K562 (cell line): Measurements from ENCODE around the gene SYCP3. TPM values are rescaled to one million over a fixed set of nuclear protein-coding genes. Genes with fewer than 3 reads are reported as not detected.

Experiments
- ATAC-seq: fragments of 200-7000 bp; cut with Tn5 transposase; 3 replicates; pipeline ENCODE4 v1.9.1; 2020; ENCODE audit warnings: moderate library complexity
- BruUV-seq: library from RNA; stranded (reverse); fragments of 400-500 nt; replicated peaks from 2 replicates; lab custom pipeline; 2021; lab: Mats Ljungman, UMichigan
- CTCF ChIA-PET: fragments of 300-600 bp; formaldehyde crosslinking; extraction: SDS; loops from one replicate; lab custom pipeline; 2021; ENCODE audit warnings: low intra/inter-chr PET ratio; lab: Yijun Ruan, JAX
- POLR2A ChIA-PET: fragments of 300-600, 350-650 bp; sonication (Branson Sonifier 250); formaldehyde crosslinking; extraction: SDS; loops from one replicate; lab custom pipeline; 2021; ENCODE audit warnings: antibody characterized with exemption, inconsistent platforms; lab: Yijun Ruan, JAX
- DNase-seq, 4 experiments: peaks; one replicate each; pipeline versions ENCODE4 v3.0.0 to v3.0.0-alpha.2; 2011 to 2018; ENCODE audit warnings: low spot score in 3 of 4, mixed read lengths in 3 of 4; ENCODE audit errors: extremely low read depth in 1 of 4
- FAIRE-seq: peaks from 2 replicates; lab custom pipeline; 2011; peaks lifted over from hg19 to GRCh38; lab: Jason Lieb, UNC
- H2AFZ ChIP-seq: 2 replicates; pipeline ENCODE4 v1.6.0; 2011; ENCODE audit warnings: low read depth, low read length, control low read depth, inconsistent platforms
- H3K27ac ChIP-seq: fragments of 200-600 bp; 3 replicates; pipeline ENCODE4 v1.8.0; 2011; ENCODE audit warnings: low read depth, mild to moderate bottlenecking, control low read depth, inconsistent platforms, low read length, moderate library complexity, mixed read lengths; ENCODE audit errors: extremely low read depth
- H3K27me3 ChIP-seq, 2 experiments: fragments of 300-600 bp in 1 of 2; 2 replicates in 1 of 2; 3 replicates in 1 of 2; pipeline versions ENCODE4 v1.6.0 to v1.8.0; 2011; ENCODE audit warnings: inconsistent platforms in 2 of 2, low read length in 2 of 2, mild to moderate bottlenecking in 1 of 2, mixed read lengths in 1 of 2, moderate library complexity in 1 of 2; ENCODE audit not compliant: control insufficient read depth in 2 of 2, insufficient read depth in 2 of 2
- H3K36me3 ChIP-seq: fragments of 300-600 bp; 3 replicates; pipeline ENCODE4 v1.8.0; 2011; ENCODE audit warnings: mild to moderate bottlenecking, low read length, inconsistent platforms; ENCODE audit not compliant: control insufficient read depth, insufficient read depth
- H3K4me1 ChIP-seq, 2 experiments: fragments of 200-600 bp in 1 of 2; replicated peaks in 1 of 2; 2 replicates in 1 of 2; 3 replicates in 1 of 2; pipeline versions ENCODE4 v1.5.1 to v1.8.0; 2011; ENCODE audit warnings: inconsistent platforms in 2 of 2, low read length in 2 of 2, mild to moderate bottlenecking in 1 of 2, mixed read lengths in 1 of 2, moderate library complexity in 1 of 2; ENCODE audit not compliant: control insufficient read depth in 2 of 2, insufficient read depth in 2 of 2
- H3K4me2 ChIP-seq: 2 replicates; pipeline ENCODE4 v1.6.1; 2011; ENCODE audit warnings: low read length, control low read depth, inconsistent platforms, mixed read lengths; ENCODE audit not compliant: insufficient read depth
- H3K4me3 ChIP-seq: fragments of 200-600 bp; sonication (generic), shearing (Covaris generic); 2 replicates; pipeline ENCODE4 v1.5.1; 2016; ENCODE audit warnings: control low read depth, inconsistent platforms
- H3K79me2 ChIP-seq: fragments of 200-600 bp; 3 replicates; pipeline ENCODE4 v1.8.0; 2011; ENCODE audit warnings: low read length, inconsistent platforms; ENCODE audit not compliant: control insufficient read depth, insufficient read depth
- H3K9ac ChIP-seq, 2 experiments: 2 replicates each; pipeline versions ENCODE4 v1.6.0 to v1.6.1; 2011; ENCODE audit warnings: low read depth in 2 of 2, low read length in 2 of 2, control low read depth in 1 of 2, inconsistent platforms in 1 of 2, mild to moderate bottlenecking in 1 of 2, mixed read lengths in 1 of 2; ENCODE audit not compliant: insufficient read depth in 1 of 2
- H3K9me1 ChIP-seq: one replicate; pipeline ENCODE4 v1.6.0; 2011; ENCODE audit warnings: inconsistent platforms, mild to moderate bottlenecking, low read length, moderate library complexity; ENCODE audit not compliant: control insufficient read depth, insufficient read depth
- H3K9me3 ChIP-seq: replicated peaks from 2 replicates; pipeline ENCODE4 v1.5.1; 2011; ENCODE audit warnings: low read depth, low read length, inconsistent platforms; ENCODE audit not compliant: control insufficient read depth, insufficient read depth
- H4K20me1 ChIP-seq: replicated peaks from 2 replicates; pipeline ENCODE4 v1.6.1; 2011; ENCODE audit warnings: low read length, inconsistent platforms, mixed read lengths; ENCODE audit not compliant: control insufficient read depth, insufficient read depth
- CBX1 ChIP-seq: sonication (generic); IDR thresholded peaks from 2 replicates; pipeline ENCODE4 v1.6.1; 2016; ENCODE audit warnings: antibody characterized with exemption, low read depth, mild to moderate bottlenecking
- CGGBP1 ChIP-seq: fragments of 250-450 bp; sonication (Bioruptor Pico); IDR thresholded peaks from 2 replicates; pipeline ENCODE4 v1.9.0; 2021; ENCODE audit warnings: mild to moderate bottlenecking
- CSDE1 ChIP-seq, 2 experiments: fragments of 450-650 bp; IDR thresholded peaks; 2 replicates each; pipeline ENCODE4 v1.6.1; 2016; ENCODE audit warnings: mild to moderate bottlenecking in 1 of 2
- FOSL1 ChIP-seq: fragments of 200-800 bp; sonication (Bioruptor generic); conservative IDR thresholded peaks from 2 replicates; pipeline ENCODE4 v1.6.1; 2016; ENCODE audit warnings: missing genetic modification characterization, missing compliant biosample characterization
- GABPB1 ChIP-seq: sonication (generic); formaldehyde crosslinking; IDR thresholded peaks from 2 replicates; pipeline ENCODE4 v1.8.0; 2022; ENCODE audit warnings: mild to moderate bottlenecking, missing genetic modification reagents
- HDAC2 ChIP-seq: fragments of 450-650 bp; IDR thresholded peaks from 2 replicates; pipeline ENCODE4 v1.6.1; 2016; ENCODE audit warnings: mild to moderate bottlenecking
- LCOR ChIP-seq: sonication (generic); formaldehyde crosslinking; IDR thresholded peaks from 2 replicates; pipeline ENCODE4 v1.8.0; 2022; ENCODE audit warnings: mild to moderate bottlenecking, missing genetic modification reagents
- TCF7L2 ChIP-seq: fragments of 150-350 bp; IDR thresholded peaks from 2 replicates; pipeline ENCODE4 v1.6.1; 2016; ENCODE audit warnings: low read depth, mild to moderate bottlenecking, low read length, moderate library complexity
- ZNF384 ChIP-seq: IDR thresholded peaks from 2 replicates; pipeline ENCODE4 v1.6.1; 2012; ENCODE audit warnings: low read depth, low read length, improper control_type of control experiment
- ZNF551 ChIP-seq: fragments of 250-450 bp; sonication (Bioruptor Pico); IDR thresholded peaks from 2 replicates; pipeline ENCODE4 v1.5.0; 2021; ENCODE audit warnings: mild to moderate bottlenecking, moderate library complexity
- WGBS: fragments of 100-300 bp; shearing (Covaris generic); methylation state at CpG from one replicate; pipeline ENCODE4 v1.1.6; 2016; ENCODE audit warnings: low coverage, mixed read lengths; ENCODE audit not compliant: insufficient coverage; ENCODE audit errors: missing lambda C conversion rate; 5-methylcytosine and 5-hydroxymethylcytosine counted together
- in situ Hi-C: fragments of 300-500 bp; cut with MboI; formaldehyde crosslinking; loops from 4 replicates; pipeline ENCODE4 v1.15.0; 2018; ENCODE audit warnings: inconsistent platforms, mixed read lengths
- intact Hi-C: fragments of 100-400 bp; cut with micrococcal nuclease; formaldehyde crosslinking; loops from 2 replicates; pipeline ENCODE4 v1.14.2; 2022
- polyA plus RNA-seq, 8 experiments: library from polyadenylated mRNA; depleted of rRNA in 4 of 8; stranded (reverse) in 5 of 8; unstranded in 3 of 8; fragments of >200 nt; fragmentation: Nextera tagmentation in 2 of 8; fragmentation: Illumina TruSeq in 1 of 8; extraction: Ambion mirVana in 2 of 8; extraction: Trizol in 1 of 8; gene quantifications; 2 replicates each; pipeline versions ENCODE4 v1.2.1 to v1.2.3, GENCODE V29; 2011 to 2014; ENCODE audit warnings: inconsistent platforms in 1 of 8, missing spikeins in 1 of 8
- total RNA-seq, 7 experiments: library from RNA; depleted of rRNA in 6 of 7; stranded (reverse); fragments of >200 nt in 6 of 7; fragmentation: Illumina TruSeq in 2 of 7; extraction: Trizol in 2 of 7; gene quantifications; 2 replicates each; pipeline versions ENCODE4 v1.2.1 to v1.2.3, GENCODE V29; 2011 to 2021; ENCODE audit warnings: low replicate concordance in 1 of 7

Gene SYCP3
- total and polyA plus RNA-seq, 9 of the 15 experiments (the other 6 are each of a cell fraction or from before 2014, with no cell fraction given): 0.11 to 0.25 (median 0.22) TPM; not detected in 4

DNA sequence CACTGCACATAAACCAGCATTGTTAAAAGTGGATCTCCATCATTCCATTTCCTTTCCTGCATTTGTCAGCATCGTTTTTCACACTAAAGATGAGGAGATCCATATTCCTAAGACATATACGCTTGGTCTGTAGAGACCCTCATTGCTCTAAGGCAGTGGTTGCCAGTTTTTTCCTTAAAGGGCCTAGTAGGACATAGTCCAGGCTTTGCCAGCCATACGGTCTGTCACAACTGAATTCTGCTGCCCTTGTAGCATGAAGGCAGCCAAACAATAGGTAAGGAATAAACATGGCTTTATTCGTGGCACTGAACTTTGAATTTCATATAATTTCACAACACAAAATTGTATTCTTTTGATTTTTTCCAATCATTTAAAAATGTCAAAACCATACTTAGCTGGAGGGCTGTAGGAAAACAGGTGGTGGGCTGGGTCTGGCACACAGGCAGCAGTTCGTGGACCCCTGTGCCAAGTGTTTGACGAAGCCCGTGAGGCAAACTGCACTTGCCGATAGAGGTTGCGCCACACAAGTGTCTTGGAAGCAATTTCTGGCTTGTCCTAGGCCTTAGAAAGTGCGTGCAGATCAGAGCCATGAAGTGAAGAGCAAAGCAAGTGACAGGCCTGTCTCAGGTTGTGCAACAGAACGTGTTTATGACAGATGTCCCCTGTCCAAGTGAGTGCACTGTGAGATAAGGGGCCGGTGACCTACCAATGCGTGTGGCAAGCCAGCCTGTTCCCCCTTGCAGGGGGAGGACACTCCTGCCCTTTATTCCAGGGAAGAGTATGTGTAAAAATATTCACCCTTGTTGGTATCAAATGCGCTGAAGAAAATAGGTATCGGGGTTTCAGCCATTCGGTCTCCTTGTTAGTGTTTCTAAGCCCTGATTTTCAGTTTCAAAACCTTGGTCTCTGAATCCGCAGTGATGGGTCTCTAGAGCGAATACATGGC lies 42.7 kb downstream of the SYCP3 start (continued):
- TF ChIP-seq TCF7L2 (no peak), CBX1 (peak; percentile 16; the same call in 1 of the 2 replicates), HDAC2 (peak; percentile 74)

DNA sequence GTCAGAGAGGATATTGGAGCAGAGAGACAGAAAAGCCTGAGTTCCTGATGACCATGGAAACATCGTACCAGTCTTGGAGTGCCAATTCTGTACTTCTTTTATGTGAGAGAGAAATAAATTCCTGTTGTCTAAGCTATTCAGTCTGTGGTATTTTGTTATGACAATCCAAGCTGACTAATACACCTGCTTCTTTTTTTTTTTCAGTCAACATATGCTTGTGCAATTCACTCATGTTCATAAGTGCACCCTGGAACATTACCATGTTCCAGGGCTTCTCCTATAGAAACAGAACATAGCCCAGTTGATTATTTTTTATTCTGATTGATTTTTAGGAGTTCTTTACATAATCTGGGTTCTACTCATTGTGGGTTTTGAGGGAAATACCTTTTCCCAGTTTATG lies 43.6 kb downstream of the SYCP3 start:
- ATAC-seq (no peak), DNase-seq (no peak)
- Histone ChIP-seq H3K9me1 (no peaks in the 10 kb centered on the region), H3K27ac (peak overlapping the region; percentile 25; the same call in 2 of the 3 replicates), H2AFZ (peak overlapping the region; percentile 79), H3K79me2 (peaks cover 35% of the 10 kb centered on the region)
- CTCF ChIA-PET: no interaction called here
- no peak for TF ChIP-seq LCOR
- no peak for TF ChIP-seq ZNF551 (CRISPR knock-in tag)
- no peak for TF ChIP-seq GABPB1 (CRISPR knock-in tag)
- 0 out of 2 replicates have a peak, but pooled peaks have one; percentile 35 for TF ChIP-seq FOSL1 (tag)
- no peak for TF ChIP-seq CSDE1 (IDR thresholded peaks at IDR 0.05)
- TF ChIP-seq ZNF384: 0 out of 2 replicates have a peak, but pooled peaks have one; percentile 19
- no peak for TF ChIP-seq CGGBP1 (CRISPR knock-in tag)
- TF ChIP-seq, all 486 proteins: peak for 2
- H3K4me1 ChIP-seq: peaks cover 11 to 22% of the 10 kb centered on the region in 2 experiments
- no peak for FAIRE-seq
- H3K36me3 ChIP-seq: peaks cover 3% of the 10 kb centered on the region; the same call in 1 of the 3 replicates
- no peaks in the 10 kb centered on the region for H3K27me3 ChIP-seq
- H3K4me3 ChIP-seq: no peak overlapping the region
- H3K4me2 ChIP-seq: peak overlapping the region; percentile 57
- peaks cover 7% of the 10 kb centered on the region for H3K9me3 ChIP-seq
- intact Hi-C loops (loop anchor here (2.0 to 5.0 kb wide), 2 partner anchors 25 to 1423 kb away; no protein-coding TSS in a partner anchor), in situ Hi-C loops (no loop called here)
- peak overlapping the region in 1 of 2 experiments; percentile 21; a peak in 1 of 4 replicates for H3K9ac ChIP-seq
- no TSS peak for BruUV-seq
- no peaks in the 10 kb centered on the region for H4K20me1 ChIP-seq
- WGBS: 50% methylated on average over 1 of the region's 1 CpG
- POLR2A ChIA-PET: interaction anchor here (1.4 kb wide), 1 partner anchor 14 kb away, joined by 3 read pairs; no protein-coding TSS in a partner anchor
